Activated CD8-positive, alpha-beta memory T cell treated with anti-CD3 and anti-CD28 coated beads, Interleukin-2, amount 10 ng/mL, durations not matched to agents 7 days and 5 days (primary cell): ENCODE measurements around the gene AK9. TPM values are rescaled to one million over a fixed set of nuclear protein-coding genes. Genes with fewer than 3 reads are reported as not detected.

Experiments used
- ATAC-seq: fragments of 150-1000 bp; cut with Tn5 transposase; one replicate; pipeline ENCODE4 v1.10.0; 2021; ENCODE audit warnings: moderate library complexity
- CTCF ChIA-PET: fragments of 350-600 bp; sonication (Branson Sonifier 250); formaldehyde crosslinking; loops from one replicate; lab custom pipeline; 2021; ENCODE audit warnings: antibody characterized with exemption; lab: Charles Lee
- DNase-seq: peaks from one replicate; pipeline ENCODE4 v3.0.0-alpha.2; 2020
- H3K27ac Mint-ChIP-seq: one replicate; pipeline ENCODE4 v1.8.0; 2021; ENCODE audit warnings: mild to moderate bottlenecking, mixed read lengths
- H3K27me3 Mint-ChIP-seq: one replicate; pipeline ENCODE4 v1.8.0; 2021; ENCODE audit warnings: mixed read lengths
- H3K36me3 Mint-ChIP-seq: one replicate; pipeline ENCODE4 v1.8.0; 2021; ENCODE audit warnings: mild to moderate bottlenecking, mixed read lengths
- H3K4me1 Mint-ChIP-seq: one replicate; pipeline ENCODE4 v1.8.0; 2021; ENCODE audit warnings: mixed read lengths
- H3K4me3 Mint-ChIP-seq: one replicate; pipeline ENCODE4 v1.8.0; 2021; ENCODE audit warnings: mild to moderate bottlenecking, moderate library complexity, mixed read lengths
- H3K9me3 Mint-ChIP-seq: one replicate; pipeline ENCODE4 v1.8.0; 2022; ENCODE audit warnings: low read depth, mixed read lengths
- total RNA-seq, 2 experiments: library from RNA; stranded (reverse); gene quantifications; one replicate each; pipeline ENCODE4 v1.2.3, GENCODE V29; 2021

AK9 gene
- total RNA-seq, 2 experiments from 2014 or later, result 4.4 to 6.2 TPM

DNA sequence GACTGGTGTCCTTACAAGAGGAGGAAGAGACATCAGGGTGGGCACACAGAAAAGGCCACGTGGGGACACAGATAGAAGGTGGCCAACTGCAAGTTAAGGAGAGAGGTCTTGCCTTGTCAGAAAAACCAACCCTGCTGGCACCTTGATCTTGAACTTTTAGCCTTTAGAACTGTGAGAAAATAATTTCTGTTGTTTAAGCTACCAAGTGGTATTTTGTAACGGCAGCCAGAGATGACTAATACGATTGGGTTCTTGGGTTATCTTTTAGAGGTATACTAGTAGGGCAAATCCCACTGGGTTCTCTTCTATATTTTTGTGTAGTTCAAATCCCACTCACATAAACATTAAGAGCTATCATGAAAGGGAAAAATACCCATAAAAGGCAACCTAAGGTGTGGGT, 176.1 kb downstream of the AK9 start:
- no peak overlapping the region for H3K27ac Mint-ChIP-seq
- peaks cover 4% of the 10 kb centered on the region for H3K9me3 Mint-ChIP-seq
- no peak for DNase-seq
- H3K27me3 Mint-ChIP-seq, result no peaks in the 10 kb centered on the region
- peaks cover 28% of the 10 kb centered on the region for H3K4me1 Mint-ChIP-seq
- ATAC-seq, result no peak
- CTCF ChIA-PET, result interaction anchor here (0.8 to 1.6 kb wide), 5 partner anchors 13 to 525 kb away, joined by 3 to 10 read pairs (median 5); no protein-coding TSS in a partner anchor
- no peak overlapping the region for H3K4me3 Mint-ChIP-seq
- H3K36me3 Mint-ChIP-seq, result peaks cover 6% of the 10 kb centered on the region

DNA sequence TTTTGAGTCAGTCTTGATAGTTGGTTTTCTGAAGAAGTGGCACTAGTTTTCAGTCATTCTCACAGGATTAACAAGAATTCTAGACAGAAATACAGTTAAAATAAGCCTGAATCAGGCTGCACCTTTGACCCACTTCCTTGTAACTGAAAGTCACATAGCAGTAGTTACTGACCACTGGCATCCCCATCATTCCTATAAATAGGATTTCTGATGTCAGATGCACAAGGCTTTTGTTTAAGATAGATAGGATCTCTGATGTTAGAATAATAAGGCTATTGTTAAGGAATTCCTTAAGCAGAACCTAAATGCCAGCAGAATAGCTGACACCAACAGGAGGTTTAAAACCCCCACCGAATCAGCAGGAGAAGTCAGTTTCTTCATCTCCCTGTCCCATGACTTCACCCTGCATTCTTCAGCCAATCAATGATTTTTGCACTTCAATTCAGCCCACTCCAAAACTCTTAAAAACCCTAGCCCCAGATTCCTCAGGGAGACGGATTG, 177.4 kb downstream of the AK9 start:
- Mint-ChIP-seq H3K4me3 (no peak overlapping the region), H3K4me1 (peaks cover 28% of the 10 kb centered on the region), H3K27ac (no peak overlapping the region), H3K27me3 (no peaks in the 10 kb centered on the region), H3K9me3 (peaks cover 4% of the 10 kb centered on the region), H3K36me3 (peaks cover 6% of the 10 kb centered on the region)
- ATAC-seq, result no peak
- no peak for DNase-seq
- CTCF ChIA-PET, result no interaction called here

DNA sequence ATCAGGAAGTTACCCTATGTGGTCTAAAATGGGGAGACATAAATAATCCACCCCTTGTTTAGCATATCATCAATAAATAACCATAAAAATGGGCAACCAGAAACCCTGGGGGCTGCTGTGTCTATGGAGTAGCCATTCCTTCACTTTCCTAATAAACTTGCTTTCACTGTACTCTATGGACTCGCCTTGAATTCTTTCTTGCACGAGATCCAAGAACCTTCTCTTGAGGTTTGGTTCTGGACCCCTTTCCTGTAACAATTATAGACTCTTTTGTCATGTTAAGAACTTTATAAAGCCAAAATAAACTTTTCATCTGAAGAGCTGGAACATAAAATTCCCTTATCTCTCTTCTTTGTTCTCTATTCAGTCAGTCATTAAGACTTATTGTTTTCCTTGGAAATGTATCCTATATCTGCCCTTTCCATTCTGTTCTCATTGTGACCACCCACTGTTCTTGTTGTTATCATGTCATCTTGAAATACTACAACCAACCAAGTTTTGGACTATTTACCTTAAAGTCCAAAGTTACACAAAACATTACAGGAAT, 178.7 kb downstream of the AK9 start:
- Mint-ChIP-seq H3K27me3 (no peaks in the 10 kb centered on the region), H3K27ac (no peak overlapping the region), H3K36me3 (peaks cover 6% of the 10 kb centered on the region), H3K9me3 (peaks cover 4% of the 10 kb centered on the region), H3K4me3 (no peak overlapping the region), H3K4me1 (peaks cover 28% of the 10 kb centered on the region)
- ATAC-seq (no peak), DNase-seq (no peak)
- CTCF ChIA-PET, result no interaction called here

DNA sequence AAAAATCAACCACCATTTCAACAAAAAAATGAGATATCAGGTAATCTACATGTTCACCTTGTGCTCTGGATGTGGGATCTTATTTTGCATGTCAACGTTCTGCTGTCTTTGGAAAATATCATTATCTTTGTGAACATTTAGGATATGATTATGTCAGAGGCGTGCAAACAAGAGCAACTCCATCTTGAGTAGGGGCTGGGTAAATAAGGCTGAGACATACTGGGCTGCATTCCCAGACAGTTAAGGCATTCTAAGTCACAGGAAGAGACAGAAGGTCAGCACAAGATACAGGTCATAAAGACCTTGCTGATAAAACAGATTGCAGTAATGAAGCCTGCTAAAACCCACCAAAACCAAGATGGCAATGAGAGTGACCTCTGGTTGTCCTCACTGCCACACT, 179.2 kb downstream of the AK9 start:
- H3K36me3 Mint-ChIP-seq, result peaks cover 6% of the 10 kb centered on the region
- H3K27ac Mint-ChIP-seq, result no peak overlapping the region
- H3K9me3 Mint-ChIP-seq, result peaks cover 4% of the 10 kb centered on the region
- DNase-seq, result no peak
- ATAC-seq, result no peak
- CTCF ChIA-PET, result no interaction called here
- no peaks in the 10 kb centered on the region for H3K27me3 Mint-ChIP-seq
- H3K4me1 Mint-ChIP-seq, result peaks cover 25% of the 10 kb centered on the region
- H3K4me3 Mint-ChIP-seq, result no peak overlapping the region

DNA sequence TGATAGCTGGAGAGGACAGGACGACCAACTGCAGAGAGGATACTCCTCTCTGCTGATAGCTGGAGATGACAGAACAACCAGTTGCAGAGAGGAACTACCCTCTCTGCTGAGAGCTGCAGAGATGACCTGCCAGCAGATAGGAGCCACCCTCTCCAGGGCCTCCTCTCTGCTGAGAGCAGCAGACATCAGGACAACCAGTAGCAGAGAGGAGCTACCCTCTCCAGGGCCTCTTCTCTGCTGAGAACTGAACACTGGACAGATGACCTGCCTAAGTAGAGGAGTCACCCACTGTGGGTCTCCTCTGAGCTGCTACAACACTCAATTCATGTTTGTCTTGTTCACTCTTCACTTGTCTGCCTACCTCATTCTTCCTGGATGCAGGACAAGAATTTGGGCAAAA, 180.6 kb downstream of the AK9 start:
- Mint-ChIP-seq H3K27me3 (no peaks in the 10 kb centered on the region), H3K27ac (no peak overlapping the region), H3K4me3 (no peak overlapping the region), H3K9me3 (peaks cover 2% of the 10 kb centered on the region), H3K36me3 (peaks cover 4% of the 10 kb centered on the region), H3K4me1 (peaks cover 13% of the 10 kb centered on the region)
- no peak for DNase-seq
- ATAC-seq, result no peak
- CTCF ChIA-PET, result no interaction called here

DNA sequence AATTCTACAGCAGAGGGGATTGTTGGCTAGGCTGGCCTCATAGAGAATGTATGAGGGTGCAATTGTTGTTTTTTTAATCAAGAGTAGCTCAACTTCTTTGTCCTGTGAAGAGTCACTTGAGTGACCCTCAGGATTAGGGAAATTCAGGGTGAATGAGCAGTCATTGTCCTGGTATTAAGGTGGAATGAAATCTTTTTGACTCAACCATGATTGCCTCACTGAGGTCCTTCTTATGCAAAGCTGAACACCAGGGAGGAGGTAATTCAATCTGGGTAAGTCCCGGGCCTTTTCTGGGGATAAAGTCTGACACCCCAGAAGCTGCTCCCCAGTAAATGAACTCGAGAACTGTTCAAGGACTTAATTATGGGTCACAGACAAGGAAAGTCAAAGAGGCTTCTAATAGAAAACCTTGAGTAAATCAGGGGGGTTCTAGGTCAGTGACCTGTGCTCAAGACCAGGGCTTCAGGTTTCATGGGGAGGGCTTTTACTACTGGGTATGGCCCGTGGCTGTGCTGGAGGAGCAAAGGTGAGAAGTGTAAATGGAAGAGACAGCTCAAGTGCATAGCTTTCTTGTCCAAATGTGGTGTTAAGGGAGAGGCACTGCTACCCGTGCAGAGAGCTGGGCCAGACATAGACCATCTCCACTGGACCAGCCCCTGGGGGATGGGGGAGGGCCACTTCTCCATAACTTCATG, 182.7 kb downstream of the AK9 start:
- CTCF ChIA-PET, result interaction anchor here (1.0 to 1.6 kb wide), 4 partner anchors 17 to 531 kb away, joined by 3 to 4 read pairs (median 3); no protein-coding TSS in a partner anchor
- Mint-ChIP-seq H3K27me3 (no peaks in the 10 kb centered on the region), H3K27ac (no peak overlapping the region), H3K4me3 (no peak overlapping the region), H3K4me1 (no peaks in the 10 kb centered on the region), H3K36me3 (peaks cover 2% of the 10 kb centered on the region), H3K9me3 (peaks cover 2% of the 10 kb centered on the region)
- no peak for DNase-seq
- no peak for ATAC-seq

DNA sequence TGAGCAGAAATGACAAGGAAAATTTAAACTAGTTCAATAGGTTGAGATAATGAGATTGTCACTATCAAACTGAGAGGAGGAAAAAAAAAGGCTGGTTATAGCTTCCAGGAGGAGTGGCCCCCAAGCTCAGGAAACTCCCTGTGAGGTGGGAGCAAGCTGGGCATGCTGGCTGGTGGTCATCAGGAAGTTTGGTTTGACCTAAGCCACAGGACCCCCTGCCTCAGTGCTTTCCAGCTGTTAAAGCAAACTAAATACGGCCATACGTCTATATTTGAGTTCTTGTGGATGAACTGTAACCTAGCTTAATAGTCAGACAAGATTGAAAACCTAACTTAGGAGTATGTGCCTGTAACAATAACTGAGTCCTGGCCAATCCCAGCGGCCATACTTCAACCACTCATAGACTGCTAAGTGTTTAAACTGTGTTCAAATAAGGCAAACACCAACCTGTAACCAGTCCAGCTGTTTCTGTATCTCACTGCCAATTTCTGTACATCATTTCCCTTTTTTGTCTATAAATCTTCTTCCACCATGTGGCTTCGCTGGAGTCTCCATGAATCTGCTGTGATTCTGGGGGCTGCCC, 183.4 kb downstream of the AK9 start:
- CTCF ChIA-PET, result interaction anchor here (0.6 to 2.1 kb wide), 8 partner anchors 8 to 966 kb away, joined by 3 to 6 read pairs (median 3); no protein-coding TSS in a partner anchor
- no peaks in the 10 kb centered on the region for H3K27me3 Mint-ChIP-seq
- ATAC-seq (no peak), DNase-seq (no peak)
- no peak overlapping the region for H3K27ac Mint-ChIP-seq
- H3K9me3 Mint-ChIP-seq, result peaks cover 2% of the 10 kb centered on the region
- no peak overlapping the region for H3K4me3 Mint-ChIP-seq
- no peaks in the 10 kb centered on the region for H3K4me1 Mint-ChIP-seq
- peaks cover 2% of the 10 kb centered on the region for H3K36me3 Mint-ChIP-seq

DNA sequence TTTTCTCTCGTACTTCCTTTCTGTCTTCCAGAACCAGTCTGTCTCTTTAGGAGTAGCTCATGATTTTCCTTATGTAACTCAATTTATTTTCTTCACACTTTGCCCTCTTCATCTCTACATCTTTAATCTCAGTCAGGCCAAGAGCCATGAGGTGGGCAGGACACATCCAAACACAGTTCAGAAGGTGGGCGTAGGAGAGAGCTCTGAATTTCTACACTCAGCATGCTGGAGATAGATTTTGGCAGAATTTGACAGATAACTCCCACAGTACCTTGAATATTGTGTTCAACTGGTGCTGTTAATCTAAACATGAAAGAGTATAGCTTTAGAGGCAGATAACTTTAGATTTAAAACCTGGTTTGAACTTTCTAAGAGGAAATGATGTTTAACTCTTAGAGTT, 184.2 kb downstream of the AK9 start:
- Mint-ChIP-seq H3K36me3 (peaks cover 2% of the 10 kb centered on the region), H3K4me1 (no peaks in the 10 kb centered on the region), H3K4me3 (no peak overlapping the region), H3K9me3 (peaks cover 2% of the 10 kb centered on the region), H3K27me3 (no peaks in the 10 kb centered on the region), H3K27ac (no peak overlapping the region)
- DNase-seq, result no peak
- no peak for ATAC-seq
- CTCF ChIA-PET, result interaction anchor here (0.6 to 2.1 kb wide), 4 partner anchors 9 to 965 kb away, joined by 3 to 6 read pairs (median 3); no protein-coding TSS in a partner anchor

DNA sequence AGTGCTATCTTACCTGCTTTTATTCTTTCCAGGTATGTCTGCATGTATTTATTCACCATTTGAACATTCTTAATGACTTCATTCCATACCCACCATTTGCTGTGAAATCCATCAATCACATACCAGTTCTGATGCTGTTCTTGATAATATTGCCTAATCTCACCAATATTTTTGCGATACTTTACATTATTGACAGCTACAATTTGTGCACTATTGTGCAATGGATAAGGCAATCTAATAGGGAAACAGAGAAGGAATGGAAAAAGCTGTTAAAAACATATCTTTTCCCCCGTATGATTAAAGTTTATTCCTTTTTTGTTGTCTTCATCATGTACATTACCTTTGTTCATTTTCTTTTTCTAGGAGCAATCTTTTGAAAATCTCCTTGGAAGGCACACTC, 184.7 kb downstream of the AK9 start:
- H3K4me1 Mint-ChIP-seq, result no peaks in the 10 kb centered on the region
- no peak for ATAC-seq
- CTCF ChIA-PET, result interaction anchor here (2.1 kb wide), 1 partner anchor 9 kb away, joined by 6 read pairs; no protein-coding TSS in a partner anchor

DNA sequence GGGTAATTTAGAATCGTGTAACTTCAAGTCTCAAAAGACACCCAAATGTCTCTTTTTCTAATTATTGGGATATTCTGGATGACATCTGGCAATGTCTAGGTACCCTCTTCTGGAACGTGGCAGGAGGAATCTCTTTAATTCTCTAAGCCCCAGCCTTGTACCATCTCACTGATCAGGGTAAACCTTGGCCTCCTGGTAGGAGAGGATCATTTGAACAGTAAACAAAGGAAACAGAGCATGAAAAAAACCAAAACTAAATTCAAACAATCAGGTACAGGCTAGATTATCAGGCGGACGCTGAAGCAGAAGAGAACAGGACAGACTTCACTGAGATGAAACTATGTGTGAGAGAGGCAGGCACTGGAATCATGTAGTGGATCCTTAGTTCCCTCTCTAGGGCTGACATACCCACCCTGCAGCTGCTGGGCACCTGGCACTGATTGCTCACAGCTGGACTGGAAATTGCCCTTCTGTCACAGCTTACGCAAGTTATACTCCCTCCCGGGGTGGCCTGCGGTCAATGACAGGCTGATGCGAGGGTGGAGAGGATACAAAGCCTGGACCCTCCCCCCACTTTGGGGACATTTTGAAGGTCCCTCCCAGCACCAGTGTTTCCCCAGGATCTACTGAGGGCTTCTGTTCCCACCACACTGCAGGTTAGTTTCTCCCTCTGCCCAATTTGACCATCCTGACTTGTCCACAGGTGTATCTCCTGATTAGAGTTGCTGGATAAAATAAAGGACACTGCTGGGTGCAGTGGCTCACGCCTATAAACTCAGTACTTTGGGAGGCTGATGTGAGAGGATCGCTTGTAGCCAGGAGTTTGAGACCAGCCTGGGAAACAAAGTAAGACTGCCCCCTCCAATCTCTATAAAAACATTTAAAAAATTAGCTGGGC, 187.4 kb downstream of the AK9 start:
- Mint-ChIP-seq H3K4me3 (no peak overlapping the region), H3K36me3 (no peaks in the 10 kb centered on the region), H3K4me1 (no peaks in the 10 kb centered on the region), H3K9me3 (no peaks in the 10 kb centered on the region), H3K27ac (no peak overlapping the region), H3K27me3 (peaks cover 4% of the 10 kb centered on the region)
- CTCF ChIA-PET, result interaction anchor here (0.5 kb wide), 1 partner anchor 1469 kb away, joined by 4 read pairs; no protein-coding TSS in a partner anchor
- DNase-seq, result no peak
- ATAC-seq, result no peak

More for the DNA sequence above, 184.7 kb downstream of the AK9 start:
- Mint-ChIP-seq H3K9me3 (peaks cover 2% of the 10 kb centered on the region), H3K36me3 (peaks cover 2% of the 10 kb centered on the region), H3K4me3 (no peak overlapping the region), H3K27me3 (peaks cover 2% of the 10 kb centered on the region), H3K27ac (no peak overlapping the region)
- no peak for DNase-seq

DNA sequence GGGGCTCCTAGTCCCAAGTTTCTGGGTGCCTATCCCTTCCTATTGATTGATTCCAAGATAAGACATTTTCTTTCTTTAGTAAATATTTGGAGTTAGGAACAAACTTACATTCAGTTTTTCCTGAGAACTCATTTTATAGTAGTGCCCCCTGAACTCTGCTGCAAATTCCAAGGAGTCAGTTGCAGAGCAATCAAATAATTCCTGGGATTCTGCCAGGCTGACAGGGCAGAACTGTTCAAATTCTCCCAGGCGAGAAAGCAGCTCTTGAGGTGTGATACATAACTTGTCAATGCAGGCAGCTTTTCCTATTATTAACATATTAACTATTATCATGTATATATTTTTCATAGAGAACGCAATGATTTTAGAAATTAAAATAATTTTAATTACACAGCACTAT, 192.1 kb downstream of the AK9 start:
- no peaks in the 10 kb centered on the region for H3K36me3 Mint-ChIP-seq

DNA sequence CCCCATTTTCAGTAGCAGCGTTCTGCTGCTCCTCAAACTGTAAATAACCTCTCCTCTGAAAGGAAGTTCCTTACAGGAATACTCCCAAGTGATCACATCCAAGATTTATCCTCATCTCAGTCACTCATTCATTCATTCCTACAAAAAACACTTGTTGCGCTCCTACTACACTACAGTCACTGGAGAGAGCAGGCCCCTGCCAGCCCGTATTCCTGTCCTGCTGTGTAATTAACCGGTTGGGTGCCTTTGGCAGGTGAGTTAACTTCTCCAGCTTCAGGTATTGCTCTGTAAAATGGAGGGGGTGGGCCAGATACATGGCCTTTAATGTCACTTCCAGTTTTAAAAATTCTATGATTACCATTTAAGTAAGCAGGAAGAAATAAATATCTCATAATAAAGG, 192.9 kb downstream of the AK9 start:
- ATAC-seq (no peak), DNase-seq (no peak)
- Mint-ChIP-seq H3K36me3 (no peaks in the 10 kb centered on the region), H3K9me3 (no peaks in the 10 kb centered on the region), H3K4me1 (peaks cover 13% of the 10 kb centered on the region), H3K27ac (no peak overlapping the region), H3K27me3 (peaks cover 8% of the 10 kb centered on the region), H3K4me3 (no peak overlapping the region)
- CTCF ChIA-PET, result interaction anchor here (1.6 kb wide), 1 partner anchor 542 kb away, joined by 4 read pairs; no protein-coding TSS in a partner anchor

More for the DNA sequence above, 192.1 kb downstream of the AK9 start:
- Mint-ChIP-seq H3K27me3 (peaks cover 8% of the 10 kb centered on the region), H3K9me3 (no peaks in the 10 kb centered on the region), H3K4me3 (no peak overlapping the region), H3K27ac (no peak overlapping the region), H3K4me1 (peaks cover 5% of the 10 kb centered on the region)
- DNase-seq (no peak), ATAC-seq (no peak)
- CTCF ChIA-PET, result no interaction called here
